NT2/D1 (cell line): ENCODE data around the gene RUFY4.

Experiments
- SUZ12 ChIP-seq: IDR thresholded peaks from 2 replicates; pipeline ENCODE4 v1.6.1; 2011; ENCODE audit not compliant: insufficient read length, insufficient read depth; ENCODE audit errors: extremely low read depth
- YY1 ChIP-seq: IDR thresholded peaks from 2 replicates; pipeline ENCODE4 v1.6.1; 2011; ENCODE audit not compliant: insufficient read length, insufficient read depth
- ZNF274 ChIP-seq: IDR thresholded peaks from 2 replicates; pipeline ENCODE4 v1.6.1; 2011; ENCODE audit warnings: mild to moderate bottlenecking, low read depth, low read length

DNA sequence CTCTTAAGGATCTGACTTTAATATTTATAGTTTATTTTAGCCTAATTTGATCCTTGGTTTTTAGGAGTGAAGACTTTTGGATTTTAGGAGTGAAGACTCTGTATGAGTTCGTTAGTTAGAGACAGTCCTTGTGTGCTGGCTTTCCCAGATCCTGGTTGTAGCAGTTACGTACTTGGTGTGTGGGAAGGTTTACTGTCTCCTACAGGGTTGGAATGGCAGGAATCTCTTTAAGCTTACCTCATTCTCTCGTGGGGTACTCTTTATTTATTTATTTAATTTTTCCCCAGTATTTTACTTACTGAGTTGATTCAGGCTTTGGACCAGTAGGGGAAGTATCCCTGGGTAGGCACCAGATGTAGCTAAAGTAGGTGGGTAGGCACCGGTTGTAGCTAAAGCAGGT is 54.9 kb downstream of the RUFY4 start:
- TF ChIP-seq SUZ12 (no peak), YY1 (no peak), ZNF274 (no peak)
